Pancreas (tissue), 10 donors: ENCODE results near the gene SOX11. TPM values are rescaled to one million over a fixed set of nuclear protein-coding genes. Genes with fewer than 3 reads are reported as not detected.
A peak's percentile ranks its signal among the peaks of the same experiment; 100 is the strongest.

ENCODE experiments used
- ATAC-seq, 4 donors: fragments of 200-7000 bp; cut with Tn5 transposase; one replicate each; pipeline versions ENCODE4 v1.8.0 to v1.9.1; 2020; ENCODE audit warnings: mild to moderate bottlenecking in 4 of 4, moderate library complexity in 4 of 4
- DNase-seq, 6 donors: peaks; one replicate each; pipeline ENCODE4 v3.0.0-alpha.2; 2020
- FAIRE-seq: peaks from 2 replicates; lab custom pipeline; 2012; peaks lifted over from hg19 to GRCh38; lab: Jason Lieb, UNC
- H3K27ac ChIP-seq, 4 donors: fragments of 200-600 bp; sonication (generic); 1 replicate in 3 of 4; 2 replicates in 1 of 4; pipeline versions ENCODE4 v1.5.0 to v1.8.0; 2020
- H3K27me3 ChIP-seq, 4 donors: fragments of 200-600 bp; one replicate each; pipeline ENCODE4 v1.8.0; 2021
- H3K36me3 ChIP-seq, 3 donors: fragments of 200-600 bp; sonication (generic) in 1 of 3; one replicate each; pipeline versions ENCODE4 v1.5.0 to v1.8.0; 2020 to 2021
- H3K4me1 ChIP-seq, 3 donors: fragments of 200-600 bp; one replicate each; pipeline ENCODE4 v1.8.0; 2021
- H3K4me3 ChIP-seq, 4 donors: fragments of 200-600 bp; sonication (generic) in 2 of 4; one replicate each; pipeline versions ENCODE4 v1.5.0 to v1.8.0; 2020 to 2021
- H3K9me3 ChIP-seq, 4 donors: fragments of 200-600 bp; one replicate each; pipeline ENCODE4 v1.8.0; 2021
- CTCF ChIP-seq, 4 donors: fragments of 200-600 bp; sonication (generic) in 3 of 4; IDR thresholded peaks; one replicate each; pipeline versions ENCODE4 v1.5.0 to v1.8.0; 2021; ENCODE audit warnings: antibody characterized with exemption in 4 of 4
- WGBS, 2 donors: extraction: QIAGEN DNeasy Blood & Tissue Kit; methylation state at CpG; one replicate each; pipeline ENCODE4 v1.1.7; 2013; 5-methylcytosine and 5-hydroxymethylcytosine counted together
- intact Hi-C, 3 donors: fragments of 100-400 bp; cut with DNase I; formaldehyde crosslinking; loops; one replicate each; pipeline versions ENCODE4 v1.11.1 to v1.14.2; 2022
- polyA plus RNA-seq, 2 donors: library from polyadenylated mRNA; stranded (reverse); fragments of 200-250 nt; gene quantifications; one replicate each; pipeline ENCODE4 v1.2.3, GENCODE V29; 2013
- total RNA-seq, 6 donors: library from RNA; stranded (reverse); fragmentation: NEBNext Ultra II Directional in 4 of 6; extraction: Animal tissue kit (Norgen Biotek cat#: 25700) in 4 of 6; gene quantifications; one replicate each; pipeline versions ENCODE4 v1.2.1 to v1.2.4, GENCODE V29; 2021 to 2023
- donor health status: healthy with polysubstance abuse.
- donor health status: DM: no; HTN: no; CAD: no; lungs with moderate emphysema.
- donor health status: DM: no; HTN: no; CAD: no.
- donor health status: control.
- donor health status: control.
- donor health status: Bipolar disorder and iron deficiency.
- donor health status: DM: yes; HTN: yes; CAD: no.
- donor health status: DM: no; HTN: no; CAD: no.
- donor health status: DM: no; HTN: no; CAD: no.
- donor health status: DM: yes; HTN: yes; CAD: no.

The SOX11 gene
- total and polyA plus RNA-seq, 8 donors: 0.03 to 0.09 (median 0.04) TPM; not detected in 4

GRCh38 chr2:5690718-5691220 lies 1.4 kb upstream of the SOX11 start:
- 8 to 12% methylated on average over 25 of the region's 25 CpGs for WGBS, 2 donors
- ATAC-seq (no peak), FAIRE-seq (no peak), DNase-seq (no peak)
- H3K9me3 ChIP-seq: no peaks in the 10 kb centered on the region
- peaks cover 0 to 53% (median 16%) of the 10 kb centered on the region in 4 donors for H3K27me3 ChIP-seq
- no peak for TF ChIP-seq CTCF (IDR thresholded peaks at IDR 0.05)
- peak overlapping the region in 1 of 4 donors; percentile 35 for H3K4me3 ChIP-seq
- no peaks in the 10 kb centered on the region for H3K36me3 ChIP-seq
- intact Hi-C loops: no loop called here
- H3K27ac ChIP-seq: no peak overlapping the region
- peaks cover 0 to 7% (median 4%) of the 10 kb centered on the region in 3 donors for H3K4me1 ChIP-seq

GRCh38 chr2:5691221-5691984 lies 781 bp upstream of the SOX11 start:
- ATAC-seq (no peak), FAIRE-seq (no peak), DNase-seq (peak in 1 of 6 donors; percentile 45)
- no peaks in the 10 kb centered on the region for H3K9me3 ChIP-seq
- peaks cover 0 to 11% (median 4%) of the 10 kb centered on the region in 3 donors for H3K4me1 ChIP-seq
- H3K27me3 ChIP-seq: peaks cover 0 to 56% (median 18%) of the 10 kb centered on the region in 4 donors
- H3K27ac ChIP-seq: no peak overlapping the region
- intact Hi-C loops: no loop called here
- peak overlapping the region in 2 of 4 donors; percentile 2 to 35 for H3K4me3 ChIP-seq
- TF ChIP-seq CTCF (IDR thresholded peaks at IDR 0.05): no peak
- WGBS, 2 donors: 1 to 2% methylated on average over 46 to 83 of the region's 83 CpGs
- no peaks in the 10 kb centered on the region for H3K36me3 ChIP-seq

GRCh38 chr2:5692561-5693286 lies 540 bp downstream of the SOX11 start:
- TF ChIP-seq CTCF (IDR thresholded peaks at IDR 0.05): no peak
- H3K36me3 ChIP-seq: no peaks in the 10 kb centered on the region
- no peaks in the 10 kb centered on the region for H3K9me3 ChIP-seq
- peaks cover 0 to 11% (median 4%) of the 10 kb centered on the region in 3 donors for H3K4me1 ChIP-seq
- ATAC-seq: no peak
- 2 to 4% methylated on average over 67 to 69 of the region's 69 CpGs for WGBS, 2 donors
- no peak for FAIRE-seq
- peaks cover 0 to 56% (median 22%) of the 10 kb centered on the region in 4 donors for H3K27me3 ChIP-seq
- intact Hi-C loops: no loop called here
- no peak overlapping the region for H3K27ac ChIP-seq
- H3K4me3 ChIP-seq: peak overlapping the region in 1 of 4 donors; percentile 35
- DNase-seq: peak in 2 of 6 donors; percentile 58 to 74

GRCh38 chr2:5693287-5694201 lies 1.4 kb downstream of the SOX11 start:
- no peak overlapping the region for H3K27ac ChIP-seq
- peaks cover 0 to 56% (median 26%) of the 10 kb centered on the region in 4 donors for H3K27me3 ChIP-seq
- peak overlapping the region in 1 of 4 donors; percentile 35 for H3K4me3 ChIP-seq
- intact Hi-C loops: no loop called here
- DNase-seq (peak in 2 of 6 donors; percentile 60 to 71), ATAC-seq (no peak), FAIRE-seq (no peak)
- peaks cover 0 to 11% (median 4%) of the 10 kb centered on the region in 3 donors for H3K4me1 ChIP-seq
- H3K9me3 ChIP-seq: no peaks in the 10 kb centered on the region
- no peaks in the 10 kb centered on the region for H3K36me3 ChIP-seq
- WGBS, 2 donors: 3% methylated on average over 100 to 102 of the region's 102 CpGs
- no peak for TF ChIP-seq CTCF (IDR thresholded peaks at IDR 0.05)
